GM23338 (cell line): ENCODE results near the gene SMURF1. TPM values are rescaled to one million over a fixed set of nuclear protein-coding genes. Genes with fewer than 3 reads are reported as not detected.

Source experiments
- ATAC-seq: fragments of 200-7000 bp; cut with Tn5 transposase; 3 replicates; pipeline ENCODE4 v1.9.1; 2020
- DNase-seq: peaks from one replicate; pipeline ENCODE4 v3.0.0-alpha.2; 2015; ENCODE audit warnings: low spot score
- H2AFZ ChIP-seq: fragments of 200-600 bp; sonication (generic); 2 replicates; pipeline ENCODE4 v1.8.0; 2016; ENCODE audit warnings: antibody characterized with exemption, mild to moderate bottlenecking, moderate library complexity
- H3F3A ChIP-seq: fragments of 200-600 bp; sonication (generic); replicated peaks from 2 replicates; pipeline ENCODE4 v1.8.0; 2017; ENCODE audit warnings: antibody characterized with exemption, mixed run types, low read depth
- H3K27ac ChIP-seq: fragments of 200-600 bp; sonication (generic); 2 replicates; pipeline ENCODE4 v1.6.1; 2016; ENCODE audit warnings: low read depth
- H3K27me3 ChIP-seq: fragments of 200-600 bp; sonication (generic); 2 replicates; pipeline ENCODE4 v1.8.0; 2016; ENCODE audit warnings: mild to moderate bottlenecking, mixed run types, moderate library complexity; ENCODE audit not compliant: insufficient read depth
- H3K36me3 ChIP-seq: fragments of 200-600 bp; sonication (generic); 2 replicates; pipeline ENCODE4 v1.8.0; 2016; ENCODE audit warnings: mild to moderate bottlenecking; ENCODE audit not compliant: insufficient read depth
- H3K4me1 ChIP-seq: fragments of 200-600 bp; sonication (generic); 2 replicates; pipeline ENCODE4 v1.8.0; 2016; ENCODE audit warnings: mild to moderate bottlenecking, moderate library complexity; ENCODE audit not compliant: insufficient read depth
- H3K4me2 ChIP-seq: fragments of 200-600 bp; sonication (generic); 2 replicates; pipeline ENCODE4 v1.7.1; 2017; ENCODE audit warnings: mixed run types
- H3K4me3 ChIP-seq: fragments of 200-600 bp; sonication (generic); 2 replicates; pipeline ENCODE4 v1.6.1; 2016; ENCODE audit warnings: mixed run types
- H3K79me2 ChIP-seq: fragments of 200-600 bp; sonication (generic); replicated peaks from 2 replicates; pipeline ENCODE4 v1.8.0; 2017; ENCODE audit warnings: mild to moderate bottlenecking; ENCODE audit not compliant: insufficient read depth
- H3K9me2 ChIP-seq: fragments of 200-600 bp; sonication (generic); 2 replicates; pipeline ENCODE4 v1.8.0; 2017; ENCODE audit not compliant: insufficient read depth
- H4K20me1 ChIP-seq: fragments of 200-600 bp; sonication (generic); replicated peaks from 2 replicates; pipeline ENCODE4 v1.8.0; 2017; ENCODE audit warnings: mild to moderate bottlenecking; ENCODE audit not compliant: insufficient read depth
- H3K27ac Mint-ChIP-seq: 2 replicates; pipeline ENCODE4 v1.8.0; 2020; ENCODE audit warnings: inconsistent platforms, mild to moderate bottlenecking, moderate library complexity, mixed read lengths
- H3K27me3 Mint-ChIP-seq: 3 replicates; pipeline ENCODE4 v1.8.0; 2022; ENCODE audit warnings: low read depth, mild to moderate bottlenecking, moderate library complexity, mixed read lengths, inconsistent platforms; ENCODE audit not compliant: insufficient read depth, poor library complexity
- H3K36me3 Mint-ChIP-seq: 3 replicates; pipeline ENCODE4 v1.8.0; 2021; ENCODE audit warnings: low read depth, mild to moderate bottlenecking, inconsistent platforms, moderate library complexity, mixed read lengths
- H3K4me1 Mint-ChIP-seq: 3 replicates; pipeline ENCODE4 v1.8.0; 2020; ENCODE audit warnings: mild to moderate bottlenecking, inconsistent platforms, mixed read lengths
- H3K4me3 Mint-ChIP-seq: 3 replicates; pipeline ENCODE4 v1.8.0; 2021; ENCODE audit warnings: moderate library complexity, mild to moderate bottlenecking, inconsistent platforms, mixed read lengths
- H3K9me3 Mint-ChIP-seq: 3 replicates; pipeline ENCODE4 v1.8.0; 2020; ENCODE audit warnings: moderate library complexity, mild to moderate bottlenecking, inconsistent platforms, mixed read lengths
- CREB1 ChIP-seq: fragments of 250-450 bp; sonication (Bioruptor Pico); IDR thresholded peaks from 2 replicates; pipeline ENCODE4 v1.5.0; 2020; ENCODE audit warnings: low read depth, mild to moderate bottlenecking, moderate library complexity
- JUNB ChIP-seq: IDR thresholded peaks from one replicate; pipeline ENCODE4 v1.6.1; 2016; ENCODE audit warnings: antibody characterized with exemption; ENCODE audit not compliant: unreplicated experiment
- REST ChIP-seq: IDR thresholded peaks from one replicate; pipeline ENCODE4 v1.6.1; 2018; ENCODE audit warnings: antibody characterized with exemption; ENCODE audit not compliant: unreplicated experiment
- polyA plus RNA-seq: library from polyadenylated mRNA; unstranded; fragments of >200 nt; fragmentation: Nextera tagmentation; extraction: Ambion mirVana; gene quantifications from 2 replicates; pipeline ENCODE4 v1.2.1, GENCODE V29; 2016
- total RNA-seq: library from RNA; depleted of rRNA; stranded (reverse); fragments of >200 nt; shearing (Covaris generic); gene quantifications from 2 replicates; pipeline ENCODE4 v1.2.3, GENCODE V29; 2014

SMURF1 gene
- total and polyA plus RNA-seq, 2 experiments from 2014 or later: 5.8 to 23.9 TPM

- Histone ChIP-seq H4K20me1 (no peaks in the 10 kb centered on the region; the same call in 1 of the 2 replicates), H2AFZ (no peak overlapping the region), H3K4me1 (peaks cover 34% of the 10 kb centered on the region), H3K27me3 (no peaks in the 10 kb centered on the region), H3K4me2 (peak overlapping the region; percentile 41), H3K27ac (peak overlapping the region; percentile 83), H3K79me2 (peaks cover 96% of the 10 kb centered on the region), H3K4me3 (peak overlapping the region; percentile 35), H3K9me2 (no peaks in the 10 kb centered on the region), H3F3A (peaks cover 5% of the 10 kb centered on the region; the same call in 1 of the 2 replicates), H3K36me3 (no peaks in the 10 kb centered on the region)
- Mint-ChIP-seq H3K9me3 (no peaks in the 10 kb centered on the region), H3K27me3 (peaks cover 3% of the 10 kb centered on the region), H3K4me1 (peaks cover 51% of the 10 kb centered on the region), H3K4me3 (peak overlapping the region; percentile 59), H3K27ac (peak overlapping the region; percentile 89), H3K36me3 (no peaks in the 10 kb centered on the region; the same call in 2 of the 3 replicates)
- DNase-seq: peak; percentile 94
- peak; percentile 53; the same call in 1 of the 2 replicates for TF ChIP-seq CREB1 (CRISPR knock-in tag)
- no peak for TF ChIP-seq JUNB
- ATAC-seq: peak; percentile 80
These were observed 6.3 kb downstream of the SMURF1 start for GRCh38 chr7:99137411-99138180.

GRCh38 chr7:99135938-99136337 lies 8.0 kb downstream of the SMURF1 start:
- H3F3A ChIP-seq: no peaks in the 10 kb centered on the region
- H3K79me2 ChIP-seq: peaks cover 100% of the 10 kb centered on the region
- ATAC-seq: no peak
- TF ChIP-seq REST: no peak
- no peak overlapping the region for H3K4me3 ChIP-seq
- Mint-ChIP-seq H3K27me3 (no peaks in the 10 kb centered on the region), H3K36me3 (no peaks in the 10 kb centered on the region), H3K9me3 (no peaks in the 10 kb centered on the region), H3K4me1 (peaks cover 45% of the 10 kb centered on the region), H3K4me3 (no peak overlapping the region), H3K27ac (no peak overlapping the region)
- H3K9me2 ChIP-seq: no peaks in the 10 kb centered on the region
- H2AFZ ChIP-seq: no peak overlapping the region
- no peak overlapping the region for H3K27ac ChIP-seq
- peaks cover 4% of the 10 kb centered on the region; the same call in 1 of the 2 replicates for H4K20me1 ChIP-seq
- H3K36me3 ChIP-seq: no peaks in the 10 kb centered on the region
- no peaks in the 10 kb centered on the region for H3K27me3 ChIP-seq
- DNase-seq: no peak
- peaks cover 25% of the 10 kb centered on the region for H3K4me1 ChIP-seq
- H3K4me2 ChIP-seq: no peak overlapping the region
